H9 (cell line): ENCODE data around the gene LHFPL6. TPM values are rescaled to one million over a fixed set of nuclear protein-coding genes. Genes with fewer than 3 reads are reported as not detected.

Experiments
- DNase-seq: peaks from one replicate; pipeline ENCODE4 v3.0.0-alpha.2; 2017
- H2AFZ ChIP-seq: one replicate; pipeline ENCODE4 v1.6.1; 2013; ENCODE audit warnings: mild to moderate bottlenecking, low read length, control low read depth, moderate library complexity
- H2AK5ac ChIP-seq: 2 replicates; pipeline ENCODE4 v1.6.1; 2013; ENCODE audit warnings: low read length, control low read depth, mixed read lengths; ENCODE audit not compliant: insufficient read length
- H2BK120ac ChIP-seq: one replicate; pipeline ENCODE4 v1.6.1; 2013; ENCODE audit warnings: low read depth, mild to moderate bottlenecking, low read length, control low read depth, inconsistent platforms; ENCODE audit not compliant: poor library complexity, severe bottlenecking
- H2BK12ac ChIP-seq: 2 replicates; pipeline ENCODE4 v1.6.1; 2013; ENCODE audit warnings: low read length, control low read depth, mixed read lengths, low read depth; ENCODE audit not compliant: insufficient read length
- H2BK15ac ChIP-seq: 2 replicates; pipeline ENCODE4 v1.6.1; 2013; ENCODE audit warnings: low read depth, low read length, control low read depth
- H2BK20ac ChIP-seq: one replicate; pipeline ENCODE4 v1.6.1; 2013; ENCODE audit warnings: low read depth, mild to moderate bottlenecking, low read length, control low read depth, inconsistent platforms; ENCODE audit not compliant: poor library complexity, severe bottlenecking
- H2BK5ac ChIP-seq: 2 replicates; pipeline ENCODE4 v1.6.1; 2013; ENCODE audit warnings: low read length, control low read depth, mixed read lengths; ENCODE audit not compliant: insufficient read length
- H3K14ac ChIP-seq: 2 replicates; pipeline ENCODE4 v1.6.1; 2013; ENCODE audit warnings: low read length, control low read depth; ENCODE audit not compliant: insufficient read depth
- H3K18ac ChIP-seq: 2 replicates; pipeline ENCODE4 v1.6.1; 2013; ENCODE audit warnings: low read depth, mild to moderate bottlenecking, mixed read lengths, low read length, control low read depth; ENCODE audit not compliant: insufficient read length
- H3K23ac ChIP-seq: 2 replicates; pipeline ENCODE4 v1.6.1; 2013; ENCODE audit warnings: low read length, control low read depth, mixed read lengths, low read depth; ENCODE audit not compliant: insufficient read length
- H3K23me2 ChIP-seq: 2 replicates; pipeline ENCODE4 v1.6.1; 2013; ENCODE audit warnings: low read depth, mild to moderate bottlenecking, mixed read lengths, low read length, control low read depth; ENCODE audit not compliant: insufficient read length, poor library complexity, severe bottlenecking
- H3K27ac ChIP-seq: 2 replicates; pipeline ENCODE4 v1.5.1; 2013; ENCODE audit warnings: low read length, control low read depth, mixed read lengths, low read depth; ENCODE audit not compliant: insufficient read length
- H3K27me3 ChIP-seq: 2 replicates; pipeline ENCODE4 v1.6.1; 2013; ENCODE audit warnings: low read length, control low read depth, inconsistent platforms; ENCODE audit not compliant: insufficient read depth
- H3K4ac ChIP-seq: 2 replicates; pipeline ENCODE4 v1.6.1; 2013; ENCODE audit warnings: low read depth, mild to moderate bottlenecking, control low read depth, inconsistent platforms, low read length, moderate library complexity
- H3K4me1 ChIP-seq: 2 replicates; pipeline ENCODE4 v1.6.1; 2013; ENCODE audit warnings: low read length, control low read depth, inconsistent platforms; ENCODE audit not compliant: insufficient read depth
- H3K4me2 ChIP-seq: 2 replicates; pipeline ENCODE4 v1.6.1; 2013; ENCODE audit warnings: low read length, control low read depth, mixed read lengths; ENCODE audit not compliant: insufficient read length, insufficient read depth
- H3K56ac ChIP-seq: 2 replicates; pipeline ENCODE4 v1.6.1; 2013; ENCODE audit warnings: low read depth, mild to moderate bottlenecking, mixed read lengths, low read length, control low read depth; ENCODE audit not compliant: insufficient read length
- H3K79me1 ChIP-seq: 2 replicates; pipeline ENCODE4 v1.6.1; 2013; ENCODE audit warnings: low read depth, mild to moderate bottlenecking, moderate library complexity, low read length, control low read depth, inconsistent platforms; ENCODE audit not compliant: insufficient read depth, poor library complexity, severe bottlenecking
- H3K79me2 ChIP-seq: 2 replicates; pipeline ENCODE4 v1.6.1; 2013; ENCODE audit warnings: low read length, control low read depth, inconsistent platforms; ENCODE audit not compliant: insufficient read depth
- H3K9ac ChIP-seq: 2 replicates; pipeline ENCODE4 v1.6.1; 2013; ENCODE audit warnings: low read length, control low read depth, mixed read lengths; ENCODE audit not compliant: insufficient read length; ENCODE audit errors: extremely low read depth
- H3K9me3 ChIP-seq: one replicate; pipeline ENCODE4 v1.6.1; 2013; ENCODE audit warnings: low read depth, low read length, inconsistent platforms; ENCODE audit not compliant: control insufficient read depth
- H3T11ph ChIP-seq: one replicate; pipeline ENCODE4 v1.6.1; 2013; ENCODE audit warnings: mild to moderate bottlenecking, low read length, control low read depth, inconsistent platforms
- H4K20me1 ChIP-seq: one replicate; pipeline ENCODE4 v1.6.1; 2013; ENCODE audit not compliant: control insufficient read depth, insufficient read length, insufficient read depth
- H4K5ac ChIP-seq: 2 replicates; pipeline ENCODE4 v1.6.1; 2013; ENCODE audit warnings: low read depth, mild to moderate bottlenecking, mixed read lengths, low read length, control low read depth; ENCODE audit not compliant: insufficient read length
- H4K8ac ChIP-seq: replicated peaks from 2 replicates; pipeline ENCODE4 v1.6.1; 2013; ENCODE audit warnings: low read length, control low read depth, mixed read lengths, low read depth; ENCODE audit not compliant: insufficient read length
- H4K91ac ChIP-seq: 2 replicates; pipeline ENCODE4 v1.6.1; 2013; ENCODE audit warnings: low read depth, mild to moderate bottlenecking, moderate library complexity, mixed read lengths, low read length, control low read depth; ENCODE audit not compliant: insufficient read length
- H3K27ac Mint-ChIP-seq, 3 experiments: 2 replicates in 2 of 3; 3 replicates in 1 of 3; pipeline ENCODE4 v1.8.0; 2020 to 2021; ENCODE audit warnings: mixed read lengths in 3 of 3, mild to moderate bottlenecking in 1 of 3, moderate library complexity in 1 of 3
- H3K27me3 Mint-ChIP-seq: 2 replicates; pipeline ENCODE4 v1.8.0; 2021; ENCODE audit warnings: low read depth, mild to moderate bottlenecking, moderate library complexity, mixed read lengths
- H3K36me3 Mint-ChIP-seq, 3 experiments: 2 replicates in 2 of 3; 3 replicates in 1 of 3; pipeline ENCODE4 v1.8.0; 2020 to 2021; ENCODE audit warnings: low read depth in 3 of 3, mixed read lengths in 3 of 3; ENCODE audit not compliant: insufficient read depth in 1 of 3
- H3K4me1 Mint-ChIP-seq, 2 experiments: 2 replicates each; pipeline ENCODE4 v1.8.0; 2020; ENCODE audit warnings: mixed read lengths in 2 of 2
- H3K4me3 Mint-ChIP-seq, 2 experiments: 2 replicates in 1 of 2; 3 replicates in 1 of 2; pipeline ENCODE4 v1.8.0; 2020 to 2021; ENCODE audit warnings: mild to moderate bottlenecking in 2 of 2, mixed read lengths in 2 of 2, moderate library complexity in 1 of 2
- H3K9me3 Mint-ChIP-seq, 2 experiments: 2 replicates in 1 of 2; 3 replicates in 1 of 2; pipeline ENCODE4 v1.8.0; 2020; ENCODE audit warnings: mild to moderate bottlenecking in 2 of 2, mixed read lengths in 2 of 2, moderate library complexity in 1 of 2
- WGBS: extraction: QIAGEN DNeasy Blood & Tissue Kit; methylation state at CpG from one replicate; pipeline ENCODE4 v1.1.7; 2013; ENCODE audit warnings: missing lambda C conversion rate, low lambda C conversion rate, mixed read lengths; ENCODE audit not compliant: insufficient read length; ENCODE audit errors: extremely low coverage; 5-methylcytosine and 5-hydroxymethylcytosine counted together
- total RNA-seq: library from RNA; stranded (reverse); gene quantifications from 2 replicates; pipeline ENCODE4 v1.2.1, GENCODE V29; 2021
- TF ChIP-seq, protein P1 (sequence below): fragments of 200-600 bp; sonication (generic); conservative IDR thresholded peaks from 3 replicates; pipeline ENCODE4 v1.8.0; 2021; ENCODE audit warnings: antibody characterized with exemption, mild to moderate bottlenecking

The LHFPL6 gene
- total RNA-seq, 1 experiment from 2014 or later = 3.5 TPM

DNA sequence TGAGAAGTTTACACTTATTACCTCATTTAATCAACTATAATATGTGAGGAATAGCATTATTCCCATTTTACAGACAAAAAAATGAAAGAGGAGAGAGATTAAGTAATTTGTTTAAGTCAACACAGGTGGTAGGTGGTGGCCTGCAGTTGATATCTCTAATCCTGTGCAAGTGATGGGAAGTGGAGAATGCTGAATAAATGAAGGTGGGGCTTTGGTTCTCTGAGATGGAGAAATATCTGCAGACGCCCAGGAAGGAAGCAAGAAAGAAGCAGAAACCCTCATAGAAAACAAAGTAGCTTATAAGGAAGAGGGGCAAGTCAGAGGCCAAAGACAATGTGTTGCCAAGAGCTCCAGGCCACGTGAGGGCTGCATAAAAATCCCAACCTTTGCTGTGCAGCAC, 290.4 kb downstream of the LHFPL6 start:
- Histone ChIP-seq H3K4me2 (no peak overlapping the region), H4K8ac (no peak overlapping the region), H4K5ac (no peak overlapping the region), H3K27me3 (no peaks in the 10 kb centered on the region), H3K56ac (no peak overlapping the region), H3K27ac (no peak overlapping the region), H2BK15ac (no peak overlapping the region), H3K18ac (no peak overlapping the region), H2BK20ac (no peak overlapping the region), H3K79me2 (no peaks in the 10 kb centered on the region), H2AFZ (no peak overlapping the region), H2BK12ac (no peak overlapping the region), H3K4me1 (no peaks in the 10 kb centered on the region), H2BK5ac (no peak overlapping the region), H4K20me1 (no peaks in the 10 kb centered on the region), H3K23ac (no peak overlapping the region), H3K4ac (no peak overlapping the region), H3K9ac (no peak overlapping the region), H3K9me3 (no peaks in the 10 kb centered on the region), H3K79me1 (no peaks in the 10 kb centered on the region), H3K14ac (no peak overlapping the region), H2AK5ac (no peak overlapping the region), H2BK120ac (no peak overlapping the region), H3K23me2 (no peaks in the 10 kb centered on the region), H3T11ph (no peak overlapping the region), H4K91ac (no peak overlapping the region)
- H3K4me3 Mint-ChIP-seq = no peak overlapping the region
- peaks cover 2% of the 10 kb centered on the region for H3K27me3 Mint-ChIP-seq
- H3K36me3 Mint-ChIP-seq = no peaks in the 10 kb centered on the region
- no peak for DNase-seq
- H3K4me1 Mint-ChIP-seq = no peaks in the 10 kb centered on the region
- TF ChIP-seq, protein P1, sequence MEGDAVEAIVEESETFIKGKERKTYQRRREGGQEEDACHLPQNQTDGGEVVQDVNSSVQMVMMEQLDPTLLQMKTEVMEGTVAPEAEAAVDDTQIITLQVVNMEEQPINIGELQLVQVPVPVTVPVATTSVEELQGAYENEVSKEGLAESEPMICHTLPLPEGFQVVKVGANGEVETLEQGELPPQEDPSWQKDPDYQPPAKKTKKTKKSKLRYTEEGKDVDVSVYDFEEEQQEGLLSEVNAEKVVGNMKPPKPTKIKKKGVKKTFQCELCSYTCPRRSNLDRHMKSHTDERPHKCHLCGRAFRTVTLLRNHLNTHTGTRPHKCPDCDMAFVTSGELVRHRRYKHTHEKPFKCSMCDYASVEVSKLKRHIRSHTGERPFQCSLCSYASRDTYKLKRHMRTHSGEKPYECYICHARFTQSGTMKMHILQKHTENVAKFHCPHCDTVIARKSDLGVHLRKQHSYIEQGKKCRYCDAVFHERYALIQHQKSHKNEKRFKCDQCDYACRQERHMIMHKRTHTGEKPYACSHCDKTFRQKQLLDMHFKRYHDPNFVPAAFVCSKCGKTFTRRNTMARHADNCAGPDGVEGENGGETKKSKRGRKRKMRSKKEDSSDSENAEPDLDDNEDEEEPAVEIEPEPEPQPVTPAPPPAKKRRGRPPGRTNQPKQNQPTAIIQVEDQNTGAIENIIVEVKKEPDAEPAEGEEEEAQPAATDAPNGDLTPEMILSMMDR = no peak
- H3K27ac Mint-ChIP-seq = no peak overlapping the region
- H3K9me3 Mint-ChIP-seq = no peaks in the 10 kb centered on the region
- WGBS = no CpG with 5 or more reads among the region's 2 CpGs
